ENCODE results near the gene SPRR3.

SPRR3 gene

DNA sequence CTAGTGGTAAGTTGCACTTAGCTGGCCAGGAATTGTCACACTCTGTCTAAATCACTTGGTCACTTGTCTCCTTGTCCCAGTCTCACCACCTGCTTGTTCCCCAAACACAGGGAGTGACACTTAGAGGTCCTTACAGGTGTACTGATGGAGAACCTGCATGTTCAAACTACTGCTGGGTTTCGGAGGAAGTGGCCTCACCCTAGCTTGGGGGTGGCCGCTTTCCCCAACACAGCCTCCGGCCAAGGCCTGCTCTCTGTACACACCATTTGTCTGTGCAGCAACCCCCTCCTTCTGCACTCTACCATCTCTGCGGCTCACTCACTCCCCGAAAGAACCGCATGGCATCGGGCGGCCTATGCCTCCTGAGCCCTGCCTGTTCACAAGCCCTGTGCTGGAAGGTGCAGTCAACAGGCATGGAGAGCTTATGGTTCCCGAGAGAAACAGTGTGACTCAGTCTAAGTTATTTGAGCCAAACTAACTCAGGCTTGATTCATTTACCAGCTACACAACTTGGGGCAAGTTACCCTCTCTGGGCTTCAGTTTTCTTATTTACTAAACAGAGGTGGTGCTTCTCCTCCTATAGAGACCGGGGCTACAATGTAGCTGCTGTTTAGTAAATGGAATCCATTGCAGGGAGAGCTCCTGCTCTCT is 41.6 kb upstream of the SPRR3 start:
- no peaks in the 10 kb centered on the region for H3K27me3 ChIP-seq (replicated peaks; ENCODE audit: control insufficient read depth, insufficient read depth, low read length)
- TF ChIP-seq, protein P1, sequence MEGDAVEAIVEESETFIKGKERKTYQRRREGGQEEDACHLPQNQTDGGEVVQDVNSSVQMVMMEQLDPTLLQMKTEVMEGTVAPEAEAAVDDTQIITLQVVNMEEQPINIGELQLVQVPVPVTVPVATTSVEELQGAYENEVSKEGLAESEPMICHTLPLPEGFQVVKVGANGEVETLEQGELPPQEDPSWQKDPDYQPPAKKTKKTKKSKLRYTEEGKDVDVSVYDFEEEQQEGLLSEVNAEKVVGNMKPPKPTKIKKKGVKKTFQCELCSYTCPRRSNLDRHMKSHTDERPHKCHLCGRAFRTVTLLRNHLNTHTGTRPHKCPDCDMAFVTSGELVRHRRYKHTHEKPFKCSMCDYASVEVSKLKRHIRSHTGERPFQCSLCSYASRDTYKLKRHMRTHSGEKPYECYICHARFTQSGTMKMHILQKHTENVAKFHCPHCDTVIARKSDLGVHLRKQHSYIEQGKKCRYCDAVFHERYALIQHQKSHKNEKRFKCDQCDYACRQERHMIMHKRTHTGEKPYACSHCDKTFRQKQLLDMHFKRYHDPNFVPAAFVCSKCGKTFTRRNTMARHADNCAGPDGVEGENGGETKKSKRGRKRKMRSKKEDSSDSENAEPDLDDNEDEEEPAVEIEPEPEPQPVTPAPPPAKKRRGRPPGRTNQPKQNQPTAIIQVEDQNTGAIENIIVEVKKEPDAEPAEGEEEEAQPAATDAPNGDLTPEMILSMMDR (IDR thresholded peaks at IDR 0.05; ENCODE audit: insufficient read depth, low read length, poor library complexity, severe bottlenecking): no peak
- DNase-seq (ENCODE audit: extremely low read depth, insufficient read length): no peak
- no peak overlapping the region for H3K4me3 ChIP-seq (replicated peaks; ENCODE audit: low read depth, low read length)
- no peaks in the 10 kb centered on the region for H3K36me3 ChIP-seq (ENCODE audit: control insufficient read depth, insufficient read depth, low read length)

DNA sequence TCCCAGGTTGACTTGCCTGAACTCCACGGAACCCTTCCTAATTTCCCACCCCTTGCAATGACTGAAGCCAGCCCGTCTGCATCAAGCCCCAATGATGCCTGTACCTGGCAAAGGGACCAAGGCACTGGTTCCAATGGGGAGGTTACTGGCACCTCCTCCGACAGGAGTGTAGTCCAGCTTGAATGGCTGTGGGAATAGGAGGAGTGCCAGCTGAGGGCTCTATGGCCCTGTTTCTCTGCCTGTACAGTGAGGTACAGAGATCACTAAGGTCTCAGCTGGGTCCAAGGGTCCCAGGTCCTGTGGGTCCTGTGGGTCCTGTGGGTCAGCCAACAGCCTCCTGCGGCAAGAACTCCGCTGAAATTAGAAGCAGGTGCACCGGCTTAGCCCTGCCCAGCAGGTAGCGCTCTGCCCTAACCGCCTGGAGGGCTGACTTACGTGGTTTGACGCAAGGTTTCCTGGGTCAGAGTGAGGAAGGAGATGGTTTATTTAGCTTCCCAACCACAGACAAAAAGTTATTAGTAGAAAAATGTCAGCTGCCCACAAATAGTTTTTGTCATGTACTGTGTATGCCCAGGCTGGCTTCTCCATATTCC is 41.0 kb upstream of the SPRR3 start:
- no peaks in the 10 kb centered on the region for H3K27me3 ChIP-seq (replicated peaks; ENCODE audit: control insufficient read depth, insufficient read depth, low read length)
- H3K36me3 ChIP-seq (ENCODE audit: control insufficient read depth, insufficient read depth, low read length): no peaks in the 10 kb centered on the region
- no peak overlapping the region for H3K4me3 ChIP-seq (replicated peaks; ENCODE audit: low read depth, low read length)
- no peak for DNase-seq (ENCODE audit: extremely low read depth, insufficient read length)
- TF ChIP-seq, protein P1 (IDR thresholded peaks at IDR 0.05; ENCODE audit: insufficient read depth, low read length, poor library complexity, severe bottlenecking): peak; percentile 62

DNA sequence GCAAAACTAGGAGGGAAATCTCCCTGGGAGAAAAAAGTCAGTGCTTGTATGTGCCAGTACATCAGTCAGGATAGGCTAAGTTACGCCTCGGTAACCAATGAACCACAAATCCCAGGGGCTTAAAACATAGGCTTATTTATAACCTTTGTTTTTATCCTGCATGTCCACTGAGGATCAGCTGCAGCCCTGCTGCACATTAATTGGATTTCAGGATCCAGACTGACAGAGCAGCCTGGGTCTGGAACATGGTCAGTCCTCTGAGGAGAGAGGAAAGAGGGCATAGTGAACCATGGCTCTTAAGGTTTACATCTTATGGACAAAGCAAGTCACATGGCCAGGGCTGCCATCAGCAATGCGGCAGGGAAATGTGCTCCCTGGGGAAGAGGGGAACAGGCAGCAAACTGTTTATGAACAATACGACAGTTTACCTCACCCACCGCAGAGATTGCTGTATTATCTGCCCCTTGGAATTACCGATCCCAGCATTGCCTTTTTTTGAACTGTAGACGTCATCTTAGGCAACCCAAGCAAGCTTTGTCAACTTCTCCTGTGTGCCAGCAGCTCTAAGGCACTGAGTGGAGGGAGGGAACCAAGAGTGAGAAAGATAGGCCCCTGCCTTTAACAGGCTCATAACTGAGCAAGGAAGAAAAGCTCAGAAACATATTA is 40.2 kb upstream of the SPRR3 start:
- no peaks in the 10 kb centered on the region for H3K36me3 ChIP-seq (ENCODE audit: control insufficient read depth, insufficient read depth, low read length)
- DNase-seq (ENCODE audit: extremely low read depth, insufficient read length): no peak
- no peaks in the 10 kb centered on the region for H3K27me3 ChIP-seq (replicated peaks; ENCODE audit: control insufficient read depth, insufficient read depth, low read length)
- H3K4me3 ChIP-seq (replicated peaks; ENCODE audit: low read depth, low read length): no peak overlapping the region
- TF ChIP-seq, protein P1 (IDR thresholded peaks at IDR 0.05; ENCODE audit: insufficient read depth, low read length, poor library complexity, severe bottlenecking): no peak

DNA sequence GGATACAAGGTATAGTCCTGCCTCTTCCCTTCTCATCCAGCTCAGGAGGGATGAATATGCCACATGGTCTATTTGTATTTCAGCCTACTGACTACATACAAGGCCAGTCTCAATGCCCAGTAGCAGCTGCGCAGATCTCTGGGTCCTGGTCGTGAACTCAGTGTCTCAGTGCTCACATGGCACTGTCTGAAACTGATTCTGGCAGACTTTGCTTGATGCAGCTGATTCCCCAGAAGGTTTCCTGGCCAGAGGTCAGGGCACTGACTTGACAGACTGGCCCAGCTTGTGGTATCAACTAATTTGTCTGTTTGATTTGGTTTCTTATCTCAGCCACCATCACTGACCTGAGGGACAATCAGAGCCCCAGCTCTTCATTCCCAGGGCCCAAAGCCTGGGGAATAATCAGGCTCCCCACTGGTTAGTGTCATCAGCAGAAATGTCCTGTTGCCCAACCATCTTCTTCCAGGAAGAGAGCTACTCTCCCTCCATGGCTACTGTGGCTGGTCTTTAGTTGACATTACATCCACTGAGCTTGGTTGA is 38.6 kb upstream of the SPRR3 start:
- Histone ChIP-seq H3K27me3 (replicated peaks; ENCODE audit: control insufficient read depth, insufficient read depth, low read length) (no peaks in the 10 kb centered on the region), H3K4me3 (replicated peaks; ENCODE audit: low read depth, low read length) (no peak overlapping the region), H3K36me3 (ENCODE audit: control insufficient read depth, insufficient read depth, low read length) (no peaks in the 10 kb centered on the region)
- no peak for DNase-seq (ENCODE audit: extremely low read depth, insufficient read length)
- TF ChIP-seq, protein P1 (IDR thresholded peaks at IDR 0.05; ENCODE audit: insufficient read depth, low read length, poor library complexity, severe bottlenecking): no peak

DNA sequence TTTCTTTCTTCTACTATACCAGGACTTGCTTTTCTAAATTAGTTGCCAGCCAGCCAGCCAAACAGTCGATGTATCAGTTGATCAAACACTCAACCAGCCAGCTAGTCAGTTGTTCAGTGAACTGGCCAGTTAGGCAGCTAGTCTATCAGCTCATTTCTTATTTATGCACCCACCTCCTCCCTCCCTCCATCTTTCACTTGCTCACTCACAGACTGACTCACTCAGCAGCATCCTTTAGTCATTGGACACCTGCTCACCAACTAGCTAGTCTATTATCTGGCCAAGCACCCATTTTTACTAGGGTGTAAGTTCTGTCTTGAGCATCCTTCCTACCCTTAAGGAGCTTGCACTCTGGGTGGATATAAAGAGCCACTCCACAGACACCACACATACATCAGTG is 37.0 kb upstream of the SPRR3 start:
- DNase-seq (ENCODE audit: extremely low read depth, insufficient read length): no peak
- Histone ChIP-seq H3K27me3 (replicated peaks; ENCODE audit: control insufficient read depth, insufficient read depth, low read length) (no peaks in the 10 kb centered on the region), H3K36me3 (ENCODE audit: control insufficient read depth, insufficient read depth, low read length) (no peaks in the 10 kb centered on the region), H3K4me3 (replicated peaks; ENCODE audit: low read depth, low read length) (no peak overlapping the region)
- TF ChIP-seq, protein P1 (IDR thresholded peaks at IDR 0.05; ENCODE audit: insufficient read depth, low read length, poor library complexity, severe bottlenecking): no peak
